ENCODE data around the gene KDELR1. TPM values are rescaled to one million over a fixed set of nuclear protein-coding genes. Genes with fewer than 3 reads are reported as not detected.

Gene KDELR1
- total and polyA plus RNA-seq, 9 of the 15 experiments (the other 6 are each of a cell fraction or from before 2014, with no cell fraction given), result 6.1 to 165 (median 58.5) TPM

- TF ChIP-seq TAF9B (IDR thresholded peaks at IDR 0.05; ENCODE audit: partially characterized antibody) (no peak), TRIM24 (IDR thresholded peaks at IDR 0.05) (no peak), PHTF2 (CRISPR knock-in tag; IDR thresholded peaks at IDR 0.05) (no peak), CBX2 (IDR thresholded peaks at IDR 0.05; ENCODE audit: insufficient read depth, low read length, poor library complexity, severe bottlenecking) (no peak), NRF1 (conservative IDR thresholded peaks at IDR 0.05 in 1 of 2, IDR thresholded peaks at IDR 0.05 in 1 of 2) (peak; percentile 23 to 25; a peak in 1 of 4 replicates), DMBX1 (CRISPR knock-in tag; IDR thresholded peaks at IDR 0.05; ENCODE audit: borderline replicate concordance) (no peak), AFF1 (IDR thresholded peaks at IDR 0.05; ENCODE audit: low read depth in 1 of 2, partially characterized antibody in 2 of 2) (no peak), BRF2 (IDR thresholded peaks at IDR 0.05; ENCODE audit: borderline replicate concordance, insufficient read depth, insufficient read length) (no peak), HDAC8 (tag; IDR thresholded peaks at IDR 0.05) (no peak), THRB (CRISPR knock-in tag; conservative IDR thresholded peaks at IDR 0.05) (no peak), CHCHD3 (CRISPR knock-in tag; IDR thresholded peaks at IDR 0.05) (no peak), PYGO2 (tag; IDR thresholded peaks at IDR 0.05) (no peak), ZNF140 (CRISPR knock-in tag; IDR thresholded peaks at IDR 0.05) (no peak), HCFC1 (IDR thresholded peaks at IDR 0.05; ENCODE audit: low read depth, low read length) (peak; percentile 26; the same call in 1 of the 2 replicates)
Observed at GRCh38 chr19:48418317-48419064, 27.1 kb upstream of the KDELR1 start (continued).

Measured in K562 (cell line).